Measurements from ENCODE around the gene TUBGCP6. TPM values are rescaled to one million over a fixed set of nuclear protein-coding genes. Genes with fewer than 3 reads are reported as not detected.
A peak's percentile ranks its signal among the peaks of the same experiment; 100 is the strongest.

TUBGCP6 gene
- total RNA-seq, 1 donor from 2014 or later = 58.1 TPM

DNA sequence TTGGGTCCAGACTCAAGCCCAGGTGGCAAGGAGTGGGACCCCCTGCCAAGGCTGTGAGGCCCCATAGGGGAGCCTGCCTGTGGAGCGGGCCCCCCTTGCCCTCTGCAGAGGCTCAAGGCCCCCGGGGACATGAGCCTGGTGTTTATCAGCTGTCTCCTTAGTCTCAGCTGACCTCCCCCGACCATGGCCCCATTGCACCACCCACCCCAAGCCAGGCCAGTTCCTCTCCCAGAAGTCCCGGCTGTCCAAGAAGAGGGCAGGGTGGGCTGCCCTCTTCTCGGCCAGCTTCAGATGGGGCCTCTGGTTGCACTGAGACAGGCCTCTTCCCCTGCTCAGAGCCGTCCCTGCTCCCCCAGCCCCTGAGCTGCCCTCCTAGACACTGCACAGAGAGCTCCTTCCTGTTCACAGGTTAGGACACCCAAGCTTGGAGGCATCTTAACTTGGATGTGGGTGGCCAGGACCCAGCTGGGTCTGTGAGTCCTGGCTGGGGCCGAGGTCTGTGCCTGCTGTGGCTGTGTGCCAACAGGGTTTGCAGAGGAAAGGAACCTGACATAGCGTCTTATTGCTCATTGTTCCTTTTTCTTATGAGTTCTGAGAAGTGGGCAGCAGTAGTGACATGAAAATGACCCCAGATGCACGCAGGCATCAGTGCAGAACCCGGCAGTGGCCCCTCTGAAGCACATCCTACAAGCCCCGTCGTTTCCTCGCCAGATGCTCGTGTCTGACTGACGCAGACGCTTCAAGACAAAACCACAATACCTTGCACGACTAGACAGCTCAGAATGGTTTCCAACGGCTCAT lies 53.7 kb downstream of the TUBGCP6 start:
- Histone ChIP-seq H3K27ac (peak overlapping the region; percentile 77 to 89), H3K9me3 (no peaks in the 10 kb centered on the region), H3K27me3 (no peaks in the 10 kb centered on the region), H3K4me3 (peak overlapping the region; percentile 58 to 62), H3K4me1 (peaks cover 9 to 31% of the 10 kb centered on the region in 2 donors), H3K36me3 (peaks cover 13 to 21% of the 10 kb centered on the region in 2 donors)
- peak in 1 of 2 donors; percentile 87 for DNase-seq (ENCODE audit: low spot score in 2 of 2)
- intact Hi-C loops (cut with DNase I) = no loop called here
- TF ChIP-seq, protein P1, sequence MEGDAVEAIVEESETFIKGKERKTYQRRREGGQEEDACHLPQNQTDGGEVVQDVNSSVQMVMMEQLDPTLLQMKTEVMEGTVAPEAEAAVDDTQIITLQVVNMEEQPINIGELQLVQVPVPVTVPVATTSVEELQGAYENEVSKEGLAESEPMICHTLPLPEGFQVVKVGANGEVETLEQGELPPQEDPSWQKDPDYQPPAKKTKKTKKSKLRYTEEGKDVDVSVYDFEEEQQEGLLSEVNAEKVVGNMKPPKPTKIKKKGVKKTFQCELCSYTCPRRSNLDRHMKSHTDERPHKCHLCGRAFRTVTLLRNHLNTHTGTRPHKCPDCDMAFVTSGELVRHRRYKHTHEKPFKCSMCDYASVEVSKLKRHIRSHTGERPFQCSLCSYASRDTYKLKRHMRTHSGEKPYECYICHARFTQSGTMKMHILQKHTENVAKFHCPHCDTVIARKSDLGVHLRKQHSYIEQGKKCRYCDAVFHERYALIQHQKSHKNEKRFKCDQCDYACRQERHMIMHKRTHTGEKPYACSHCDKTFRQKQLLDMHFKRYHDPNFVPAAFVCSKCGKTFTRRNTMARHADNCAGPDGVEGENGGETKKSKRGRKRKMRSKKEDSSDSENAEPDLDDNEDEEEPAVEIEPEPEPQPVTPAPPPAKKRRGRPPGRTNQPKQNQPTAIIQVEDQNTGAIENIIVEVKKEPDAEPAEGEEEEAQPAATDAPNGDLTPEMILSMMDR (IDR thresholded peaks at IDR 0.05) = no peak

DNA sequence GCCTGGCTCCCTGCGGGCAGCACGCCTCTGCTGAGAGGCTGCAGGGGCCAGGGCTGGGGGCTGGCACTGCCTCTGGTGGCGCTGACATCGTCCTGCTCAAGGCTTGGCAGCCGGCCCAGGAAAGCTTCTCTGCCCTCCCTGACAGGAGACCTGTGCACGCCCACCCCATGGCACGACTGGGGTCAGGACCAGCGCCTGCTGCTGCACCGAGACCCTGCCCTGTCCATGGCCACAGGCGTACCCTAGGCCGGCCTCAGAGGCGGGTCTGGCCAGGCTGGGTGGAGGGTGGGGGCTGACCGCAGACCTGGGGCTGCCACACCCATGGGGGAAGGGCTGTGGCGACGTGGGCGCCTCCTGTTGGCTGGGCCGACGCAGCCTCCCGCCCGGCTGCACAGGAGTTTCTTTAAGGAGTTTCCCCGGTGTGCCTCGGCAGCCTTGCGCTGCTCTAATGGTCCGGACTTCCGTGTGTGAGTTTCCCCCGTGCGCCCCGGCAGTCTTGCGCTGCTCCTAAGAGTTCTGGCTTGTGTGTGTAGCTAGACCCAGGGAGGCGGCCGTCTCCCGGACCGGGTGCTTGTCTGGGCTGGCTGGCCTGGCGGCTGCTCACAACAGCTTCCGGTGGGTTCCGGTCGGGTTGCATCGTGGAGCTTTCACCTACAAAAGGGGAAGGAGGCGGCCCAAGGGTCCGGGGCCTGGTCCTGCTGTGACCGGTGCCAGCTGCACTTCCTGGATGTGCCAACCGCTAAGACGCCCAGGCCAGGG lies 54.5 kb downstream of the TUBGCP6 start:
- H3K4me1 ChIP-seq = peaks cover 9 to 32% of the 10 kb centered on the region in 2 donors
- intact Hi-C loops (cut with DNase I) = no loop called here
- peaks cover 13 to 21% of the 10 kb centered on the region in 2 donors for H3K36me3 ChIP-seq
- peak overlapping the region; percentile 58 to 62 for H3K4me3 ChIP-seq
- H3K27ac ChIP-seq = peak overlapping the region; percentile 77 to 89
- DNase-seq (ENCODE audit: low spot score in 2 of 2) = peak; percentile 62 to 89
- no peaks in the 10 kb centered on the region for H3K9me3 ChIP-seq
- TF ChIP-seq, protein P1 (IDR thresholded peaks at IDR 0.05) = peak in 2 of 3 experiments; percentile 43 to 51
- no peaks in the 10 kb centered on the region for H3K27me3 ChIP-seq

DNA sequence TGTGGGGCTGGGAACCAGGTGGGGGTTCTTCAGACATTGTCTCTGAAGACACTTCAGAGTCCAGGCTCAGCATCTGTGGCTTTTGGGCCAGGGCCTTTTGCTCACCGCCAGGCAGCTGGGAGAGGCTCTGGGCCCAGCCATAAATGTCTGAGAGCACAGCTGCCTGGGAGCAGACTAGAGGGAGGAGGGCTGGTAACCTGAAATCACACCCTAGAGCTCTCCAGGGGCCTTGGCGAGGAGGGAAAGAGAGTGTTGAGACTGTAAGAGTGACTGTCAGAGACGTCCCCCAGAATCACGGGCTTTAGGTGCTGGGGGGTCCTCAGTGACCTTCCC lies 55.0 kb downstream of the TUBGCP6 start:
- peak overlapping the region; percentile 77 to 89 for H3K27ac ChIP-seq
- TF ChIP-seq, protein P1 (IDR thresholded peaks at IDR 0.05) = no peak
- intact Hi-C loops (cut with DNase I) = loop anchor here (5.0 kb wide), 2 partner anchors 228 to 273 kb away; partner anchors contain the start of genes ALG12, CRELD2 and PIM3
- H3K9me3 ChIP-seq = no peaks in the 10 kb centered on the region
- peaks cover 9 to 36% of the 10 kb centered on the region in 2 donors for H3K4me1 ChIP-seq
- no peak for DNase-seq (ENCODE audit: low spot score in 2 of 2)
- peaks cover 13 to 18% of the 10 kb centered on the region in 2 donors for H3K36me3 ChIP-seq
- H3K4me3 ChIP-seq = peak overlapping the region; percentile 58 to 62
- H3K27me3 ChIP-seq = no peaks in the 10 kb centered on the region

DNA sequence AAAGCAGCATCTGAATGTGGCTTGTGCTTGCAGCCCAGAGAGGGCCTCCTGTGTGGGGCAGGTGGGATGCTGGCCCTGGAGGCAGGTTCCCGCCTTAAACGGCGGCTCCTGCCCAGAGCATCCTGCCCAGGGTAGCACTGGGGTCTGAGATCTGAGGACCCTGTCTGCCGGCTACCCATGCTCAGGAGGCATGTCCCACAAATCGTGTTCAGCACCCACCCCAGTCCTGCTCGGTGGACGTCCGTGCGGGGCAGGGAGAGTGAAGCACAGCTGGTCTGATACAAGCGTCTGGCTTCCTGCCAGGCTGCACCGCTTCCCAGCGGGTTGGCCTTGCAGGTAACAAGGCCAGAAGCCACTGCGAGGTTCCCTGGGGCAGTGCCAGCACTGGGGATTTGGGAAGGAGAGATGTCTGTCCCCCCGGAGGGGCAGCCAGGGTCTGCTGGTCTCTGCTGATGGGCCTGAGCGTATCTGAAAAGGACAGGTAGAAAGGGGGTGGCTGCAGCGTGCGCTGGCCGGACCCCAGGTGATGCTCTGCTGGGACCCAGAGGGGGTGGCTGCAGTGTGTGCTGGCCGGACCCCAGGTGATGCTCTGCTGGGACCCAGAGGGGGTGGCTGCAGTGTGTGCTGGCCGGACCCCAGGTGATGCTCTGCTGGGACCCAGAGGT lies 55.5 kb downstream of the TUBGCP6 start:
- peak overlapping the region; percentile 77 to 89 for H3K27ac ChIP-seq
- intact Hi-C loops (cut with DNase I) = loop anchor here (5.0 kb wide), 2 partner anchors 227 to 272 kb away; partner anchors contain the start of genes ALG12, CRELD2 and PIM3
- TF ChIP-seq, protein P1 (IDR thresholded peaks at IDR 0.05) = no peak

DNA sequence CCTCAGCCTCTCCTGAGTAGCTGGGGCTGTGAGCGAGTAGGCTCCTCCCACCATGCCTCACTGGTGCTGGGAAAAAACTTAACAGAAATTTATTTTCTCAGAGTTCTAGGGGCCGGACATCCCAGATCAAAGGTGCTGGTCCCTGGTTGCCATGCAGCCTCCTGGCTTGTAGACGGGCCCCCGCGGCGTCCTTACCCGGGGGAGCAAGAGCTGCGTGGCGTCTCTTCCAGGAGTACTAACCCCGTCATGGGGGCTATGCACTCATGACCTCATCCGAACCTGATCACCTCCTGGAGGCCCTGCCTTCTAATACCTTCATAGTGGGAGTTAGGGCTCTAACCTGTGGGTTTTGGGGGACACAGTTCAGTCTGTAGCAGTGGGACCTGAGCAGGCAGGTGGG lies 56.5 kb downstream of the TUBGCP6 start:
- H3K4me3 ChIP-seq = no peak overlapping the region
- no peak overlapping the region for H3K27ac ChIP-seq
- TF ChIP-seq, protein P1 (IDR thresholded peaks at IDR 0.05) = no peak
- peaks cover 0 to 3% of the 10 kb centered on the region in 2 donors for H3K36me3 ChIP-seq
- DNase-seq (ENCODE audit: low spot score in 2 of 2) = no peak
- H3K27me3 ChIP-seq = no peaks in the 10 kb centered on the region
- intact Hi-C loops (cut with DNase I) = loop anchor here (5.0 kb wide), 2 partner anchors 226 to 271 kb away; partner anchors contain the start of genes ALG12, CRELD2 and PIM3
- no peaks in the 10 kb centered on the region for H3K9me3 ChIP-seq
- H3K4me1 ChIP-seq = peaks cover 9 to 38% of the 10 kb centered on the region in 2 donors

More for the DNA sequence above, 55.5 kb downstream of the TUBGCP6 start:
- H3K36me3 ChIP-seq = peaks cover 8 to 13% of the 10 kb centered on the region in 2 donors
- H3K9me3 ChIP-seq = no peaks in the 10 kb centered on the region
- H3K4me3 ChIP-seq = peak overlapping the region in 1 of 2 donors; percentile 62
- no peak for DNase-seq (ENCODE audit: low spot score in 2 of 2)
- H3K27me3 ChIP-seq = no peaks in the 10 kb centered on the region
- peaks cover 9 to 36% of the 10 kb centered on the region in 2 donors for H3K4me1 ChIP-seq

All from ascending aorta (tissue), 2 donors.